ENCODE results near the gene LAMA5.

DNA sequence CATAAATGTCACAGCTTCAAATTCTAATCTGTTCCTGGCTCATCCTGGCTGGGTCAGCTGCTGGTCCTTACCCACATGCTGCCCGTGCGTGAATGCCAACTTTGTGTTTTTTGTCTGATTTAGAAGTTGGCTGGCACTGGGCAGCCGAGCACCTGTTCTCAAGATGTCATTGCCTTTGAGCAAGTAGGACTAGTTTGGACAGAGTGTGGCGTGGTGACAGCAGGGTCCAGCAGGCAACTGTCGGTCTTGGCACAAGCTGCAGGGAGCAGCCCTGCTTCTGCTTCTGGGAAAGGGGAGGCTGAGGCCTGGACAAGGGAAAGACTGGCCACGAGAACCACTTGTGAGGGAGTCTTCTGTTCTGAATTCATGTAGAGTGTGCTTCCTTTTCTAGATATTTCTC lies 90.7 kb downstream of the LAMA5 start:
- TF ChIP-seq, protein P1, sequence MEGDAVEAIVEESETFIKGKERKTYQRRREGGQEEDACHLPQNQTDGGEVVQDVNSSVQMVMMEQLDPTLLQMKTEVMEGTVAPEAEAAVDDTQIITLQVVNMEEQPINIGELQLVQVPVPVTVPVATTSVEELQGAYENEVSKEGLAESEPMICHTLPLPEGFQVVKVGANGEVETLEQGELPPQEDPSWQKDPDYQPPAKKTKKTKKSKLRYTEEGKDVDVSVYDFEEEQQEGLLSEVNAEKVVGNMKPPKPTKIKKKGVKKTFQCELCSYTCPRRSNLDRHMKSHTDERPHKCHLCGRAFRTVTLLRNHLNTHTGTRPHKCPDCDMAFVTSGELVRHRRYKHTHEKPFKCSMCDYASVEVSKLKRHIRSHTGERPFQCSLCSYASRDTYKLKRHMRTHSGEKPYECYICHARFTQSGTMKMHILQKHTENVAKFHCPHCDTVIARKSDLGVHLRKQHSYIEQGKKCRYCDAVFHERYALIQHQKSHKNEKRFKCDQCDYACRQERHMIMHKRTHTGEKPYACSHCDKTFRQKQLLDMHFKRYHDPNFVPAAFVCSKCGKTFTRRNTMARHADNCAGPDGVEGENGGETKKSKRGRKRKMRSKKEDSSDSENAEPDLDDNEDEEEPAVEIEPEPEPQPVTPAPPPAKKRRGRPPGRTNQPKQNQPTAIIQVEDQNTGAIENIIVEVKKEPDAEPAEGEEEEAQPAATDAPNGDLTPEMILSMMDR (IDR thresholded peaks at IDR 0.05; ENCODE audit: low read depth, low read length): no peak
- TF ChIP-seq EZH2phosphoT487 (IDR thresholded peaks at IDR 0.05; ENCODE audit: low read depth): no peak

Data from OCI-LY3 (cell line).